Liver (tissue), 9 donors: ENCODE data around the gene GSTO2. TPM values are rescaled to one million over a fixed set of nuclear protein-coding genes. Genes with fewer than 3 reads are reported as not detected.

Experiments used
- DNase-seq: peaks from one replicate; pipeline ENCODE4 v3.0.0-alpha.2; 2017; ENCODE audit warnings: low spot score
- H3K27ac ChIP-seq, 2 donors: one replicate each; pipeline ENCODE4 v1.7.0; 2013; ENCODE audit warnings: inconsistent platforms in 2 of 2, low read length in 2 of 2, control low read depth in 1 of 2, low read depth in 1 of 2, mild to moderate bottlenecking in 1 of 2
- H3K27me3 ChIP-seq, 4 donors: one replicate each; pipeline versions ENCODE4 v1.6.1 to v1.7.0; 2013; ENCODE audit warnings: low read length in 3 of 4, inconsistent platforms in 1 of 4, mild to moderate bottlenecking in 1 of 4, moderate library complexity in 1 of 4; ENCODE audit not compliant: control insufficient read depth in 4 of 4, insufficient read depth in 4 of 4
- H3K36me3 ChIP-seq, 4 donors: one replicate each; pipeline versions ENCODE4 v1.6.1 to v1.7.0; 2013; ENCODE audit warnings: low read length in 3 of 4, mild to moderate bottlenecking in 3 of 4, low read depth in 1 of 4, moderate library complexity in 1 of 4; ENCODE audit not compliant: control insufficient read depth in 4 of 4, insufficient read depth in 3 of 4
- H3K4me1 ChIP-seq, 4 donors: one replicate each; pipeline versions ENCODE4 v1.6.1 to v1.7.0; 2013; ENCODE audit warnings: low read length in 3 of 4, mild to moderate bottlenecking in 3 of 4, moderate library complexity in 1 of 4; ENCODE audit not compliant: control insufficient read depth in 4 of 4, insufficient read depth in 4 of 4
- H3K4me3 ChIP-seq, 3 donors: one replicate each; pipeline versions ENCODE4 v1.6.1 to v1.7.0; 2013; ENCODE audit warnings: low read length in 3 of 3, control low read depth in 1 of 3, low read depth in 1 of 3, mild to moderate bottlenecking in 1 of 3
- H3K9ac ChIP-seq, 2 donors: one replicate each; pipeline ENCODE4 v1.7.0; 2013; ENCODE audit warnings: low read length in 2 of 2, mild to moderate bottlenecking in 2 of 2, moderate library complexity in 2 of 2, control low read depth in 1 of 2, low read depth in 1 of 2
- H3K9me3 ChIP-seq, 4 donors: one replicate each; pipeline versions ENCODE4 v1.6.1 to v1.7.0; 2013; ENCODE audit warnings: low read length in 3 of 4; ENCODE audit not compliant: control insufficient read depth in 4 of 4
- FOXA1 ChIP-seq: IDR thresholded peaks from 2 replicates; pipeline ENCODE4 v1.6.1; 2016; ENCODE audit warnings: antibody characterized with exemption
- FOXA2 ChIP-seq: IDR thresholded peaks from 2 replicates; pipeline ENCODE4 v1.6.1; 2016; ENCODE audit warnings: antibody characterized with exemption
- GABPA ChIP-seq, 2 donors: IDR thresholded peaks in 1 of 2; conservative IDR thresholded peaks in 1 of 2; 2 replicates each; pipeline ENCODE4 v1.6.1; 2016; ENCODE audit warnings: antibody characterized with exemption in 2 of 2, mild to moderate bottlenecking in 1 of 2, moderate library complexity in 1 of 2
- HNF4A ChIP-seq, 2 donors: conservative IDR thresholded peaks; 2 replicates each; pipeline ENCODE4 v1.6.1; 2016; ENCODE audit warnings: antibody characterized with exemption in 2 of 2, mild to moderate bottlenecking in 2 of 2
- HNF4G ChIP-seq: IDR thresholded peaks from 2 replicates; pipeline ENCODE4 v1.6.1; 2016; ENCODE audit warnings: antibody characterized with exemption
- JUND ChIP-seq, 2 donors: IDR thresholded peaks; 2 replicates each; pipeline ENCODE4 v1.6.1; 2016; ENCODE audit warnings: antibody characterized with exemption in 2 of 2
- NR2F2 ChIP-seq: IDR thresholded peaks from 2 replicates; pipeline ENCODE4 v1.6.1; 2016; ENCODE audit warnings: antibody characterized with exemption
- RAD21 ChIP-seq, 2 donors: IDR thresholded peaks; 2 replicates each; pipeline ENCODE4 v1.6.1; 2016; ENCODE audit warnings: antibody characterized with exemption in 2 of 2, mild to moderate bottlenecking in 2 of 2
- SP1 ChIP-seq: IDR thresholded peaks from 2 replicates; pipeline ENCODE4 v1.6.1; 2018; ENCODE audit warnings: antibody characterized with exemption, mild to moderate bottlenecking
- TAF1 ChIP-seq: conservative IDR thresholded peaks from 2 replicates; pipeline ENCODE4 v1.6.1; 2016; ENCODE audit warnings: antibody characterized with exemption, mild to moderate bottlenecking
- YY1 ChIP-seq: IDR thresholded peaks from 2 replicates; pipeline ENCODE4 v1.6.1; 2016; ENCODE audit warnings: antibody characterized with exemption, mild to moderate bottlenecking
- WGBS: extraction: QIAGEN DNeasy Blood & Tissue Kit; methylation state at CpG from one replicate; pipeline ENCODE4 v1.1.7; 2013; 5-methylcytosine and 5-hydroxymethylcytosine counted together
- polyA plus RNA-seq, 2 donors: library from polyadenylated mRNA; stranded (reverse) in 1 of 2; unstranded in 1 of 2; fragments of 200-250 nt in 1 of 2; fragments of >200 nt in 1 of 2; fragmentation: Nextera tagmentation in 1 of 2; extraction: Ambion mirVana in 1 of 2; gene quantifications; one replicate each; pipeline versions ENCODE4 v1.2.1 to v1.2.3, GENCODE V29; 2013 to 2015
- total RNA-seq, 2 donors: library from RNA; depleted of rRNA; stranded (reverse); fragments of >200 nt; gene quantifications; one replicate each; pipeline ENCODE4 v1.2.3, GENCODE V29; 2014
- TF ChIP-seq, protein P1 (sequence below): IDR thresholded peaks from 2 replicates; pipeline ENCODE4 v1.6.1; 2016; ENCODE audit warnings: antibody characterized with exemption
- TF ChIP-seq, protein P2 (sequence below): fragments of 150-350 bp; IDR thresholded peaks from 2 replicates; pipeline ENCODE4 v1.5.1; 2017; ENCODE audit warnings: improper control_type of control experiment, low read depth, low read length; ENCODE audit not compliant: missing input control
- TF ChIP-seq, protein P3 (sequence below): IDR thresholded peaks from 2 replicates; pipeline ENCODE4 v1.6.1; 2016; ENCODE audit warnings: antibody characterized with exemption
- TF ChIP-seq, protein P4 (sequence below): IDR thresholded peaks from 2 replicates; pipeline ENCODE4 v1.6.1; 2016; ENCODE audit warnings: antibody characterized with exemption, mild to moderate bottlenecking
- TF ChIP-seq, protein P5 (sequence below): IDR thresholded peaks from 2 replicates; pipeline ENCODE4 v1.6.1; 2016; ENCODE audit warnings: antibody characterized with exemption
- donor health status: healthy.
- donor health status: healthy.
- donor health status: healthy.
- donor health status: healthy.
- donor health status: healthy.

Gene GSTO2
- total and polyA plus RNA-seq, 4 donors, result 1.0 to 4.6 (median 1.7) TPM

DNA sequence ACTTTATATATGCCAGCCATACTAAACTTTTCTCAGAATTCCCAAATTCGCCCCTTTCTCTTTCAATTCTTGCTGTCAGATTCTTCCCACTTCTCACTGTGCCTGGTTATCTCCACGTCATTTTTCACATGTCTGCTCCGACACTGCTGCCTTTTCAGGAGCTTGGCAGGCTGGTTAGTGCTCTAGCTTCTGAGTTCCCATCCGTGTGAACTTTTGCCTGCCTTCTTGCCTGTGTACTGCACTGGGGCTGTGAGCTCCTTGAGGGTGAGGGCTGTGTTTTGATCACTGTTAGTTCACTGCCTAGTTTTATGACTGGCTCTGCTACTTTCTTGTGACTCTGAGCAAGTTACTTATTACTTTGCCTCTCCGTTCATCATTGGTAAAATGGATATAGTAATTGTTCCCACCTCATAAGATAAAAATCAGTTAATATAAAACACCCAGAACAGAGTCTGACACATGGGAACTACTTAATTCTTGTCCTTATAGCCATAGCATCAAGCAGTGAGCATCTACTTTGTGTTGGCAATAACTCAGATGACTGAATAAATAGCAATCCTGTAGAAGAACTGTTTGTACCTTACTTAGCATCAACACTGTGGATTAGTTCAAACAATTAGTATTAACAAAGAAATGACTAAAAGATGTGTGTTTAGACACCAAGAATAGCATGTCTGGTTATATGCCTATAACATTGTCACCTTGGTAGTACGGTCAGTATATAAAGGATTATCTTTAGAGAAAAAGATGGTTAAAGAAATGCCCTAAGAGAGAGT lies 8.8 kb upstream of the GSTO2 start (continued):
- TF ChIP-seq GABPA (IDR thresholded peaks at IDR 0.05 in 1 of 2, conservative IDR thresholded peaks at IDR 0.05 in 1 of 2), result no peak

DNA sequence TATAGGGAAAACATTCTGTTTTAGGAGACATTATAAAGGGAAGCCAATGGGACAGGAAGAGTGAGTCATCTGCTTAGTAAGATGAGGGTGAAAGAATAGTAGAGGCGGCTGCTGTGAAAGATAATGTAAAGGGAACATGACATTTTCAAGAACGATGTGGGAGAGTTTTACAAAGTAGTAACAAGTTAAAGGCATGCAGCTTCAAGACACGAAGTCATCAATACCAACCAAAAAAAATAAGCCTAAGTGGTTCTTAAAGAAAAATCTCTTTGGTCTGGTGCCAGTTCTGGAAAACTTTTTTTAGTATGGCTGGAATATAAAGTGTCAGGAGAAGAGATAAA lies 8.2 kb upstream of the GSTO2 start:
- Histone ChIP-seq H3K36me3 (peaks cover 9 to 48% (median 36%) of the 10 kb centered on the region in 4 donors), H3K9ac (no peak overlapping the region), H3K27ac (peak overlapping the region; percentile 99 to 100), H3K4me1 (peaks cover 3 to 90% (median 77%) of the 10 kb centered on the region in 4 donors), H3K4me3 (no peak overlapping the region), H3K27me3 (no peaks in the 10 kb centered on the region), H3K9me3 (no peaks in the 10 kb centered on the region)
- TF ChIP-seq, protein P1, sequence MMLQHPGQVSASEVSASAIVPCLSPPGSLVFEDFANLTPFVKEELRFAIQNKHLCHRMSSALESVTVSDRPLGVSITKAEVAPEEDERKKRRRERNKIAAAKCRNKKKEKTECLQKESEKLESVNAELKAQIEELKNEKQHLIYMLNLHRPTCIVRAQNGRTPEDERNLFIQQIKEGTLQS, result no peak
- TF ChIP-seq JUND (IDR thresholded peaks at IDR 0.05), result peak; percentile 52 to 65
- TF ChIP-seq RAD21 (IDR thresholded peaks at IDR 0.05), result no peak
- WGBS, result 63% methylated on average over 3 of the region's 3 CpGs
- DNase-seq, result no peak

GRCh38 chr10:104262055-104262454 lies 6.9 kb upstream of the GSTO2 start:
- no peak overlapping the region for H3K4me3 ChIP-seq
- no peaks in the 10 kb centered on the region for H3K27me3 ChIP-seq
- WGBS, result 83% methylated on average over 5 of the region's 5 CpGs
- no peaks in the 10 kb centered on the region for H3K9me3 ChIP-seq
- H3K4me1 ChIP-seq, result peaks cover 3 to 92% (median 74%) of the 10 kb centered on the region in 4 donors
- no peak overlapping the region for H3K9ac ChIP-seq
- no peak for DNase-seq
- peak overlapping the region in 1 of 2 donors; percentile 28 for H3K27ac ChIP-seq
- peaks cover 11 to 60% (median 46%) of the 10 kb centered on the region in 4 donors for H3K36me3 ChIP-seq
- TF ChIP-seq, protein P2, sequence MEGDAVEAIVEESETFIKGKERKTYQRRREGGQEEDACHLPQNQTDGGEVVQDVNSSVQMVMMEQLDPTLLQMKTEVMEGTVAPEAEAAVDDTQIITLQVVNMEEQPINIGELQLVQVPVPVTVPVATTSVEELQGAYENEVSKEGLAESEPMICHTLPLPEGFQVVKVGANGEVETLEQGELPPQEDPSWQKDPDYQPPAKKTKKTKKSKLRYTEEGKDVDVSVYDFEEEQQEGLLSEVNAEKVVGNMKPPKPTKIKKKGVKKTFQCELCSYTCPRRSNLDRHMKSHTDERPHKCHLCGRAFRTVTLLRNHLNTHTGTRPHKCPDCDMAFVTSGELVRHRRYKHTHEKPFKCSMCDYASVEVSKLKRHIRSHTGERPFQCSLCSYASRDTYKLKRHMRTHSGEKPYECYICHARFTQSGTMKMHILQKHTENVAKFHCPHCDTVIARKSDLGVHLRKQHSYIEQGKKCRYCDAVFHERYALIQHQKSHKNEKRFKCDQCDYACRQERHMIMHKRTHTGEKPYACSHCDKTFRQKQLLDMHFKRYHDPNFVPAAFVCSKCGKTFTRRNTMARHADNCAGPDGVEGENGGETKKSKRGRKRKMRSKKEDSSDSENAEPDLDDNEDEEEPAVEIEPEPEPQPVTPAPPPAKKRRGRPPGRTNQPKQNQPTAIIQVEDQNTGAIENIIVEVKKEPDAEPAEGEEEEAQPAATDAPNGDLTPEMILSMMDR, result no peak
- TF ChIP-seq JUND (IDR thresholded peaks at IDR 0.05) (no peak), FOXA1 (no peak)

GRCh38 chr10:104264783-104265182 lies 4.2 kb upstream of the GSTO2 start:
- no peak for DNase-seq
- no peak overlapping the region for H3K4me3 ChIP-seq
- TF ChIP-seq SP1 (peak; percentile 37), FOXA2 (peak; percentile 49), HNF4A (conservative IDR thresholded peaks at IDR 0.05) (peak; percentile 87 to 91), NR2F2 (no peak), YY1 (peak; percentile 49), RAD21 (IDR thresholded peaks at IDR 0.05) (peak in 1 of 2 donors; percentile 12), TAF1 (no peak), HNF4G (peak; percentile 50), GABPA (IDR thresholded peaks at IDR 0.05 in 1 of 2, conservative IDR thresholded peaks at IDR 0.05 in 1 of 2) (no peak), FOXA1 (no peak)
- TF ChIP-seq, protein P3, sequence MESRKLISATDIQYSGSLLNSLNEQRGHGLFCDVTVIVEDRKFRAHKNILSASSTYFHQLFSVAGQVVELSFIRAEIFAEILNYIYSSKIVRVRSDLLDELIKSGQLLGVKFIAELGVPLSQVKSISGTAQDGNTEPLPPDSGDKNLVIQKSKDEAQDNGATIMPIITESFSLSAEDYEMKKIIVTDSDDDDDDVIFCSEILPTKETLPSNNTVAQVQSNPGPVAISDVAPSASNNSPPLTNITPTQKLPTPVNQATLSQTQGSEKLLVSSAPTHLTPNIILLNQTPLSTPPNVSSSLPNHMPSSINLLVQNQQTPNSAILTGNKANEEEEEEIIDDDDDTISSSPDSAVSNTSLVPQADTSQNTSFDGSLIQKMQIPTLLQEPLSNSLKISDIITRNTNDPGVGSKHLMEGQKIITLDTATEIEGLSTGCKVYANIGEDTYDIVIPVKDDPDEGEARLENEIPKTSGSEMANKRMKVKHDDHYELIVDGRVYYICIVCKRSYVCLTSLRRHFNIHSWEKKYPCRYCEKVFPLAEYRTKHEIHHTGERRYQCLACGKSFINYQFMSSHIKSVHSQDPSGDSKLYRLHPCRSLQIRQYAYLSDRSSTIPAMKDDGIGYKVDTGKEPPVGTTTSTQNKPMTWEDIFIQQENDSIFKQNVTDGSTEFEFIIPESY, result no peak
- TF ChIP-seq, protein P4, sequence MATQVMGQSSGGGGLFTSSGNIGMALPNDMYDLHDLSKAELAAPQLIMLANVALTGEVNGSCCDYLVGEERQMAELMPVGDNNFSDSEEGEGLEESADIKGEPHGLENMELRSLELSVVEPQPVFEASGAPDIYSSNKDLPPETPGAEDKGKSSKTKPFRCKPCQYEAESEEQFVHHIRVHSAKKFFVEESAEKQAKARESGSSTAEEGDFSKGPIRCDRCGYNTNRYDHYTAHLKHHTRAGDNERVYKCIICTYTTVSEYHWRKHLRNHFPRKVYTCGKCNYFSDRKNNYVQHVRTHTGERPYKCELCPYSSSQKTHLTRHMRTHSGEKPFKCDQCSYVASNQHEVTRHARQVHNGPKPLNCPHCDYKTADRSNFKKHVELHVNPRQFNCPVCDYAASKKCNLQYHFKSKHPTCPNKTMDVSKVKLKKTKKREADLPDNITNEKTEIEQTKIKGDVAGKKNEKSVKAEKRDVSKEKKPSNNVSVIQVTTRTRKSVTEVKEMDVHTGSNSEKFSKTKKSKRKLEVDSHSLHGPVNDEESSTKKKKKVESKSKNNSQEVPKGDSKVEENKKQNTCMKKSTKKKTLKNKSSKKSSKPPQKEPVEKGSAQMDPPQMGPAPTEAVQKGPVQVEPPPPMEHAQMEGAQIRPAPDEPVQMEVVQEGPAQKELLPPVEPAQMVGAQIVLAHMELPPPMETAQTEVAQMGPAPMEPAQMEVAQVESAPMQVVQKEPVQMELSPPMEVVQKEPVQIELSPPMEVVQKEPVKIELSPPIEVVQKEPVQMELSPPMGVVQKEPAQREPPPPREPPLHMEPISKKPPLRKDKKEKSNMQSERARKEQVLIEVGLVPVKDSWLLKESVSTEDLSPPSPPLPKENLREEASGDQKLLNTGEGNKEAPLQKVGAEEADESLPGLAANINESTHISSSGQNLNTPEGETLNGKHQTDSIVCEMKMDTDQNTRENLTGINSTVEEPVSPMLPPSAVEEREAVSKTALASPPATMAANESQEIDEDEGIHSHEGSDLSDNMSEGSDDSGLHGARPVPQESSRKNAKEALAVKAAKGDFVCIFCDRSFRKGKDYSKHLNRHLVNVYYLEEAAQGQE, result no peak
- TF ChIP-seq, protein P1, result no peak
- TF ChIP-seq, protein P5, sequence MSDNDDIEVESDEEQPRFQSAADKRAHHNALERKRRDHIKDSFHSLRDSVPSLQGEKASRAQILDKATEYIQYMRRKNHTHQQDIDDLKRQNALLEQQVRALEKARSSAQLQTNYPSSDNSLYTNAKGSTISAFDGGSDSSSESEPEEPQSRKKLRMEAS, result peak; percentile 22

More at GRCh38 chr10:104264783-104265182, 4.2 kb upstream of the GSTO2 start:
- Histone ChIP-seq H3K27me3 (no peaks in the 10 kb centered on the region), H3K9ac (no peak overlapping the region), H3K9me3 (no peaks in the 10 kb centered on the region), H3K27ac (no peak overlapping the region), H3K4me1 (peaks cover 4 to 82% (median 57%) of the 10 kb centered on the region in 4 donors), H3K36me3 (peaks cover 19 to 72% (median 53%) of the 10 kb centered on the region in 4 donors)
- 36% methylated on average over 5 of the region's 5 CpGs for WGBS
